ENCODE data around the gene VEZT.

VEZT gene

DNA sequence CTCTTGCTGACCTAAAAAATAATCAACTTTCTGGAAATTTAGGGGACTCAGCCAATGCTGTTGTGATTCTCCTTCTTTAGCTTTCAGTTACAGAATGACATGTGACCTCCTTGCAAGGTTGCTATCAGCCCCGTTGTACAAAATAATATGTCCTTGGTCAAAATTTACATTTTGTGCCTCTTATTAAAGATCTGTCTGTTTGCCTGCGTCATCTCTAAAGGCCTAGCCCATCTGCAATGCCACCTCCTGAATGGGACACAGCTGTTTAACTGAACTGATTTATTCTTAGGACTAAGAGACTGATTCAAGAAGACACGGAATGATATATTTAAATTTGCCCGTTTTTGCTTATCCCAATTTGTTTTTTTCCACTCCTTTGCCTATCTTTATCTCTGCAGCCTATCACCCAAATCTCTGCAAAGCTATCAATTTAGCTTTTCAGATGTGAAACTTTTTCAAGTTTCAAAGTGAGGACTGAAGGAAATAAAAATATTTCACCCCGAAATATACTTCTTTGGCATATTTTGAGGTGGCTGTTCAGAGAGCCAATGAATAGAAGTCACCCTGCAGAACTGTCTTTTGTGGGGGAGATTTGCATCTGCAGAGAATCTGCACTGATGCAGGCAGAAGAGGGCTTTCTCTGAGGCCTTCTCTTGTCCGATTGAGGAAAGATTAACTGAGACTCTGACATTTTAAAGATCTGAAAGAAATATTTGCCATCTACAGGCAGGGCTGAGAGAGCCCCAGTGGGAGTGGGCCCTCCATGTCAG is 126.0 kb downstream of the VEZT start:
- H3K9me3 Mint-ChIP-seq = no peaks in the 10 kb centered on the region
- peak overlapping the region in 2 of 3 experiments; percentile 52 to 80 for H3K27ac Mint-ChIP-seq
- no peaks in the 10 kb centered on the region for H3K27me3 Mint-ChIP-seq (ENCODE audit: low read depth)
- TF ChIP-seq, protein P1, sequence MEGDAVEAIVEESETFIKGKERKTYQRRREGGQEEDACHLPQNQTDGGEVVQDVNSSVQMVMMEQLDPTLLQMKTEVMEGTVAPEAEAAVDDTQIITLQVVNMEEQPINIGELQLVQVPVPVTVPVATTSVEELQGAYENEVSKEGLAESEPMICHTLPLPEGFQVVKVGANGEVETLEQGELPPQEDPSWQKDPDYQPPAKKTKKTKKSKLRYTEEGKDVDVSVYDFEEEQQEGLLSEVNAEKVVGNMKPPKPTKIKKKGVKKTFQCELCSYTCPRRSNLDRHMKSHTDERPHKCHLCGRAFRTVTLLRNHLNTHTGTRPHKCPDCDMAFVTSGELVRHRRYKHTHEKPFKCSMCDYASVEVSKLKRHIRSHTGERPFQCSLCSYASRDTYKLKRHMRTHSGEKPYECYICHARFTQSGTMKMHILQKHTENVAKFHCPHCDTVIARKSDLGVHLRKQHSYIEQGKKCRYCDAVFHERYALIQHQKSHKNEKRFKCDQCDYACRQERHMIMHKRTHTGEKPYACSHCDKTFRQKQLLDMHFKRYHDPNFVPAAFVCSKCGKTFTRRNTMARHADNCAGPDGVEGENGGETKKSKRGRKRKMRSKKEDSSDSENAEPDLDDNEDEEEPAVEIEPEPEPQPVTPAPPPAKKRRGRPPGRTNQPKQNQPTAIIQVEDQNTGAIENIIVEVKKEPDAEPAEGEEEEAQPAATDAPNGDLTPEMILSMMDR (IDR thresholded peaks at IDR 0.05; ENCODE audit: unreplicated experiment in 3 of 3) = no peak
- H3K4me1 Mint-ChIP-seq = peaks cover 32% of the 10 kb centered on the region
- no peak overlapping the region for H3K4me3 Mint-ChIP-seq
- no peaks in the 10 kb centered on the region for H3K36me3 Mint-ChIP-seq (ENCODE audit: low read depth)

DNA sequence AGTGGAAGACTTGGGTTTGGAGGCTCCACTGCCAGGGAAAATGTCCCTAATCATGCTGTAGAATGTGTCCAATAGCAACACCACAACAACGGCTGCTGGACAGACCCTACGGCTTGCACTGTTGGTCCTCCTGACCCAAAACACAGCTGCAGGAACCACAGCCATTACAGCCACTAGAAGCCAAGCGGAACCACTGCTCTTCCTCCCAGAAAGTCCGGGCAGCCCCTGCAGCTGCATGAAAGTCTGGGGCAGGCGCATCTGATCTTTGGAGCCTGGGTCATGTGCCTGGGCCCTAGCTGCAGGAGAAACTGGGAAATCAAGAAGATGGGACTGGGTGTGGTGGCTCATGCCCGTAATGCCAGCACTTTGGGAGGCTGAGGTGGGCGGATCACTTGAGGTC is 131.7 kb downstream of the VEZT start:
- TF ChIP-seq, protein P1 (IDR thresholded peaks at IDR 0.05; ENCODE audit: unreplicated experiment in 3 of 3) = no peak
- H3K27me3 Mint-ChIP-seq (ENCODE audit: low read depth) = no peaks in the 10 kb centered on the region
- H3K9me3 Mint-ChIP-seq = no peaks in the 10 kb centered on the region
- no peak overlapping the region for H3K4me3 Mint-ChIP-seq
- no peak overlapping the region for H3K27ac Mint-ChIP-seq
- no peaks in the 10 kb centered on the region for H3K4me1 Mint-ChIP-seq
- no peaks in the 10 kb centered on the region for H3K36me3 Mint-ChIP-seq (ENCODE audit: low read depth)

DNA sequence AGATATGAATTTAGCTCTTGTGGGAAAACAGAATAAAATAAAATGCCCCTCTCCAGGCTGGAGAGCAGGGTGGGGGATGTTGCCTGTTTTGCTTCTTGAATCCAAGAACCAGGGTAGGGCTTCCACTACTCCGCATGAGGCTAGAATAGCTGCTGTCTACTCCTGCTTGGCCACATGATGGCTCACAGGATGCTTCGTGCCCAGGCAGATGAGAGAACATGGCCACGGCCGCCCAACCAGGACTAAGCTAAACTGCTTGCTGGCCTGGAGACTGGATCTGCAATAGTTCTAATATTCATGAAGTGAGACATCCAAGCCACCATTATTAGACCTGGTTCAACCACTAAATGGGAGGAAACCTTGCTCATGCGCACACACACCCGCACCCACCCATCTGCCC is 134.1 kb downstream of the VEZT start:
- Mint-ChIP-seq H3K36me3 (ENCODE audit: low read depth) (no peaks in the 10 kb centered on the region), H3K27me3 (ENCODE audit: low read depth) (peaks cover 3% of the 10 kb centered on the region), H3K9me3 (no peaks in the 10 kb centered on the region), H3K27ac (no peak overlapping the region), H3K4me3 (no peak overlapping the region), H3K4me1 (no peaks in the 10 kb centered on the region)
- TF ChIP-seq, protein P1 (IDR thresholded peaks at IDR 0.05; ENCODE audit: unreplicated experiment in 3 of 3) = no peak
